Measurements from ENCODE around the gene BOD1L1. TPM values are rescaled to one million over a fixed set of nuclear protein-coding genes. Genes with fewer than 3 reads are reported as not detected.
A peak's percentile ranks its signal among the peaks of the same experiment; 100 is the strongest.

BOD1L1 gene
- total RNA-seq, 1 donor = 27.5 TPM

DNA sequence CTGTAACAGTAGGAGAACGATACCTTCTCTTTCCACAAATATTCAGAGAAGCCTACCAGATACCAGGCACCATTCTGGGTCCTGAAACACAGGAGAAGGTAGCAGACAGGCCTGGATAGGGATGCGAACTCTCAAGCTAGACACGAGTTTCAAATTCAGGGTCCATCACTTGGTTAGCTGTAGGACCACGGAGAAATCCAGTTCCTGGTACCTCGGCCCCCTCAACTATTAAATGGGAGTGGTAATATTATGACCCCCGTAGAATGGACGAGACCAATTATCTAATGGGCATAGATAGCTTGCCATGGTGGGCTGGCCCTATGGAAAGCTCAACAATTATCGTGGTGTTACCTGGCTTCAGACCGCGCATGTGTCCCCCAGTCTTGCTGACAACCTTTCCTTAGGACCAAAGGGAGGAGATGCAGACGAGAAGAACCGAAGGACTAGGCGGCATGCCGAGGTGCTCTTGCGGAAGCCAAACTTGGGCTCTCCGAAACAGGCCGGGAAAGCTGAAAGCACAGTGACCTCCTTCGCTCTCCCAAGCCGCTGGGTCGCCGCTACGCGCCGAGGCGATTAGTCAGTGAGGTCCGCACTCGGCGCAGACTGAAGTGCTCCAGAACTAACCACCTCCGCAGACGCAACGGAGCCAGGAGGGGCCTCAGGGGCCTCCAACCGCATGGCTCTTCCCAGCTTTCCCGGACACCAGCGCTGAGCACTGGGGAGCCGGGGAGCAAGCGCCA lies 102.9 kb downstream of the BOD1L1 start:
- Histone ChIP-seq H4K20me1 (ENCODE audit: insufficient read depth, low read length) (no peaks in the 10 kb centered on the region), H3K4me1 (ENCODE audit: insufficient read depth, low read length) (no peaks in the 10 kb centered on the region), H3K27me3 (ENCODE audit: insufficient read depth, low read length) (peaks cover 41% of the 10 kb centered on the region), H2AFZ (ENCODE audit: low read length) (peak overlapping the region; percentile 80), H3K4me2 (ENCODE audit: insufficient read depth, low read length) (peak overlapping the region; percentile 20), H3K79me2 (ENCODE audit: insufficient read depth, low read length) (no peaks in the 10 kb centered on the region), H3K36me3 (ENCODE audit: insufficient read depth, low read length) (no peaks in the 10 kb centered on the region), H3K4me3 (ENCODE audit: insufficient read depth, low read length) (peak overlapping the region; percentile 28), H3K9me3 (ENCODE audit: low read depth, low read length) (peaks cover 9% of the 10 kb centered on the region), H3K27ac (ENCODE audit: low read depth, low read length) (no peak overlapping the region)
- peak; percentile 82 for DNase-seq (ENCODE audit: insufficient read length, low spot score, missing footprints)
- TF ChIP-seq CTCF (IDR thresholded peaks at IDR 0.05; ENCODE audit: extremely low read depth, low read depth, low read length) = no peak

DNA sequence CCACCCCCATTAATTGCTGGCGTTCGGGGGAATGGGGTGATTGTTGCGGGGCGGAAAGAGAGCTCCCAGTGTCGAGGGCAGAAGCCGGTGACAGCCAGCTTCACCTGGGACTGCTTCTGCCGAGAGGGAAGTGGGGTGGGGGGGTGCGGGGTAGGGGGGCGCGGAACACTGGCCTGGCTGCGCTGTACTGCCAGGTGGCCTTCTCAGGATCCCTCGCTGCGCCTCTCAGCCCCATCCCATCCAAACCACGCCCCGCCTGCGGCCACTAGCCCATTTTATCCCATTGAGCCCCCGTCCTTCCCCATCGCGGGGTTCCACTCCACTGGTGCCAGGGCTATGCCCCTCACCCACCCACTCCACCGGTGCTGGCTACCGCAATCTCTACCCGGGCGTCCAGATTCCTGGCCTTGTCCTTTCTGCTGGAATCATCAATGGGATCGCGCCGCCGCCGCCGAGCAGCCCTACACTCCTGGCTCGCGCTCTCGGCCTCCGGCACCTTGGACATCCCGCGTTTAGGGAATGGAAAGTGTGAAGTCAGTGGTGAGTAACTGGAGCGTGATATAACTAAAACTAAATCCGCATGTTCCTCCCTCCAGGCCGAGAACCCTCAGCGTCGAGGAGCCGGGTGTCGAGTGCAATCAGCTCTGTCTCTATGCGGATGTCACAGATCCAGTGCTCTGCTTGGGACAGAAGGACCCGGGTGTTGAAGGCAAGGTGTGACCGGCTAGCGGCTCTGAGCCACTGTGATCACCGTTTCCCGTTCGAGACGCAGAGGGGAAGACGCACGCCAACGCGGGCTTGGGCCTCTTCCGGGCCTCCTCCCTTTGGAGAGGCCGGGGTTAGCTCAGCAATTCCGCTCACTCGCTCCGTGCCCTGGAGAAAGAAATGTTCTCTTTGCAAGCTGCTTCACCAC lies 103.7 kb downstream of the BOD1L1 start:
- Histone ChIP-seq H3K4me2 (ENCODE audit: insufficient read depth, low read length) (no peak overlapping the region), H3K27me3 (ENCODE audit: insufficient read depth, low read length) (peaks cover 37% of the 10 kb centered on the region), H3K36me3 (ENCODE audit: insufficient read depth, low read length) (no peaks in the 10 kb centered on the region), H3K9me3 (ENCODE audit: low read depth, low read length) (peaks cover 9% of the 10 kb centered on the region), H3K27ac (ENCODE audit: low read depth, low read length) (no peak overlapping the region), H4K20me1 (ENCODE audit: insufficient read depth, low read length) (no peaks in the 10 kb centered on the region), H3K4me1 (ENCODE audit: insufficient read depth, low read length) (no peaks in the 10 kb centered on the region), H3K79me2 (ENCODE audit: insufficient read depth, low read length) (no peaks in the 10 kb centered on the region), H3K4me3 (ENCODE audit: insufficient read depth, low read length) (no peak overlapping the region), H2AFZ (ENCODE audit: low read length) (no peak overlapping the region)
- TF ChIP-seq CTCF (IDR thresholded peaks at IDR 0.05; ENCODE audit: extremely low read depth, low read depth, low read length) = no peak
- peak; percentile 55 for DNase-seq (ENCODE audit: insufficient read length, low spot score, missing footprints)

GRCh38 chr4:13523105-13523477 lies 104.4 kb downstream of the BOD1L1 start:
- H3K9me3 ChIP-seq (ENCODE audit: low read depth, low read length) = peaks cover 9% of the 10 kb centered on the region
- H3K4me3 ChIP-seq (ENCODE audit: insufficient read depth, low read length) = no peak overlapping the region
- no peak overlapping the region for H2AFZ ChIP-seq (ENCODE audit: low read length)
- no peaks in the 10 kb centered on the region for H3K4me1 ChIP-seq (ENCODE audit: insufficient read depth, low read length)
- H3K4me2 ChIP-seq (ENCODE audit: insufficient read depth, low read length) = no peak overlapping the region
- no peaks in the 10 kb centered on the region for H3K36me3 ChIP-seq (ENCODE audit: insufficient read depth, low read length)
- H4K20me1 ChIP-seq (ENCODE audit: insufficient read depth, low read length) = no peaks in the 10 kb centered on the region
- DNase-seq (ENCODE audit: insufficient read length, low spot score, missing footprints) = peak; percentile 42
- H3K27ac ChIP-seq (ENCODE audit: low read depth, low read length) = no peak overlapping the region
- H3K79me2 ChIP-seq (ENCODE audit: insufficient read depth, low read length) = no peaks in the 10 kb centered on the region
- no peak for TF ChIP-seq CTCF (IDR thresholded peaks at IDR 0.05; ENCODE audit: extremely low read depth, low read depth, low read length)
- peaks cover 32% of the 10 kb centered on the region for H3K27me3 ChIP-seq (ENCODE audit: insufficient read depth, low read length)
